CD4-positive, alpha-beta T cell treated with Interleukin-2 at 100 ng/mL for 4 hours (primary cell): ENCODE results near the gene FER.
"Not testable (repeated sequence)": the region's sequence is repeated elsewhere in the genome, so short reads cannot be mapped to it uniquely, and the experiment has no call there.

ENCODE experiments used
- DNase-seq: peaks from one replicate; pipeline ENCODE4 v3.0.0-alpha.2; 2020; ENCODE audit warnings: low spot score

Gene FER

DNA sequence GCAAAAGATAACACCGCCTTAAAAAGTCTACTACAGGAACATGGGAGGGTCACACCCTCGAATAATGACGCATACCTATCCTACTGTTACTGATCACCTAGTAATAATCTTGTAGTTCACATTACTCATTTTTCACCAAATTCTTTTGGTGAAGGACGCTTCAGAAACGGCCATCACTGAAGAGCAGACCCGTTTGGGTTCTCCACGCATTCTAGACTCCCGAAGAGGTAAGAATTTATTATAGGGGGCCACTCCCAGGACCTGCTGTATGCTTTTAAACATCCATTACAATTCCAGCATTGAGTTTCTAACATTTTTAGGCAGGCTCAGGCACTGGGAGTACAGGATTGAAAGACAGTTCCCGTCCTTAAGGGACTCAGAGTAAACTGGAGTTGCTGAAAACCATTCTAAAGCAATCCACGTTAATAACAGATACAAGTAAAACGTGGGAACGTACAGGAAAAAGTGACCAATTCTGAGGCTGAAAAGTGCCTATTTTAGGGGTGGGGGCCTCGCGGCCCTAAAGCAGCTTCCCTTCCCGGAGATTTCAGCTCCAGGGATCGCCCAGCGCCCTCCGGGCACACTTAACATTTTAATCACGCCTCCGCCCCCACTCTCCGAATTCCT is at the start of gene FER:
Gene FER, plus strand, starts transcription at position 124 of the 627 bp plus-strand sequence. CDS start 50,286 bp downstream, outside the sequence.
- peak; percentile 80 for DNase-seq

DNA sequence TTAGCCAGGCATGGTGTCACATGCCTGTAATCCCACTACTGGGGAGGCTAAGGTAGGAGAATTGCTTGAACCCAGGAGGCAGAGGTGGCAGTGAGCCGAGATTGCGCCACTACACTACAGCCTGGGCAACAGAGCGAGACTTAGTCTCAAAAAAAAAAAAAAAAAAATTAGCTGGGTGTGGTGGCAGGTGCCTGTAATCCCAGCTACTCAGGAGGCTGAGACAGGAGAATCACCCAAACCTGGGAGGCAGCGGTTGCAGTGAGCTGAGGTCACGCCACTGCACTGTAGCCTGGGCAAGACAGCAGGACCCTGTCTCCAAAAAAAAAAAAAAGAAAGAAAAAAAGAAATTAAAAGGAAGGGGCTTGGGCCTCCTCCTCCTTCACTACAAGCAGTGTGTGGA is 47.3 kb upstream of the FER start:
- not testable (repeated sequence) for DNase-seq

DNA sequence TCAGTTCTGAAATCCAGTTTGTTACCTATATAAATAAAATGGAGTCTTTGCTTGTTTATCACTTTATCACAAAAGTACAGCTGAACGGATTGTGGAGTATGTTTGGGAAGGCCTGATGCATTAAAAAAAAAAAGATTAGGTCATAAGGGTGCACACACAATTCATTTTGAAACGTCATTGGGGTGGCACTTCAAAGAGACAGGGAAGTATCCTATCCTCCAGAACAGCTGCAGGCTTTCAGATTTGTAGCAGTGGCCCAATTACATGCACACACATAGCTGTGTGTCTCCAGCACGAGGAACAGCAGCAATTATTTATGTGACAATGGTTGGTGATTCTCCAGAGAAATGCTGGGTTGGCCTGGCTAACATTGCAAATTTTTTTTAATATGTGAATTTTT is 46.8 kb upstream of the FER start:
- no peak for DNase-seq

DNA sequence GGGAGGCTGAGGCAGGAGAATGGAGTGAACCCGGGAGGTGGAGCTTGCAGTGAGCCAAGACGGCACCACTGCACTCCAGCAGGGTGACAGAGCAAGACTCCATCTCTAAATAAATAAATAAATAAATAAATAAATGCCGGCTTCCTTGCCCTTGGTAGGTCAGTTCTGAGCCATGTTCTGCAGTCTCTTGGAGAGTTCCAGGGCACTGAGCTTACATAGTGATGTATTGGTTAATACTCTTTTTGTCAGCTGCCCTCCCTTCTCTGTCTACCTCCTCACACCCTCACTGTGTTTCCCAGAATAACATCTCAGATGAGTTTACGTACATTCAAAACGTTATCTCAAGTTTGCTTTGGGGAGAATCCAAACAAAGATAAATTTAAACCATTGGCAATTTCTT is 45.2 kb upstream of the FER start:
- no peak for DNase-seq

DNA sequence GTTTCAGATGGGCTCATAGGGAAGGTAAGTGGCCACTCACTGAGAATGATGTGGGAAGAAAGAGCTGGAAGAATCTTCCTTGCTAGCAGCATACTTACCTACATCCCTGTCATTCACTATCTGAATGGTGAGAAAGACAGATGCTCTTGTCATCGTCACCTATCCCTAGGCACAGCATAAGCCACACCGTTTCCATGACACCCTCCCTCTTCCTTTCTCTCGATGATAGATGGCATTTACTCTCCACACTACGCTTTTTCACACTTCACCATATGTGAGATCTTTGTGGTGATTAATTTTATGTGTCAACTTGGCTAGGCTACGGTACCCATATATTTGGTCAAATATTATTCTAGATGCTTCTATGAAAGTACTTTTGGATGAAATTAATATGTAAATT is 44.4 kb upstream of the FER start:
- no peak for DNase-seq

DNA sequence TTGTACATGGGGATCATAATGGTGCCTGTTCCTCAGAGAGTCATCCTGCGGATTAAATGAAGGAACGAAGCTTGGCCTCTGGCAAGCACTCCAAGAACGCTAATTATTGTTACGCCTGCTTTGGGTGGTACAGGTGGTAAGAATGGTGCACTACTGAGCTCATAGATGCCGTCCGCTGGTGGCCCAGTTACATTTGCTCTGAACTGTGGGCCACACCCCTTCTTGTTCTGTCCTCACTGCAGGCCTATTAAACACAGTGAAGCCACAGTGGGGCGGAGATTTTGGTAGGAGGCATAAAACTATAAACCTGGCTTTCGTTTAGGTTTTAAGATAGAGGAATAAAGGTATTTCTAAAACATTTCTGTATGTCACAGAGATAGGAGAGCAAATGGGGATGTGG is 40.6 kb upstream of the FER start:
- DNase-seq: no peak

DNA sequence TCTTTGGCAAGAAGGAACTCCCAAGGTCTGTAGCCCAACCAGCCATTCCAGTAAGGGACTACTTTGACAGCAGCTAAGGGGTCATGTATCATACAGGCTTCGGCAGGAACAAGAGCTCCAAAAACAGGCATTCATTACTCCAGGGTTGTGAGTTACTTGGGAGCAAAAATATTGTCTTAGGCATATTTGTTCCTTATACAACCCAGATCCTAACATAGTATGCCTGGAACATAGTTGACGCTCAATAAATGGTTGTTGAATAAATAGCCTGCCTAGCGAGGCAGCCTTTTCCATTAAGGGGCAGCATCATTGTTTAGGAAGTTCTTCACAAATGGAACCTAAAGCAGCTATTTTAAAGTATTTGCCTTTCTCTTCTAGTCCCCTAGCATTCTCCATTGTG is 35.8 kb upstream of the FER start:
- DNase-seq: no peak

DNA sequence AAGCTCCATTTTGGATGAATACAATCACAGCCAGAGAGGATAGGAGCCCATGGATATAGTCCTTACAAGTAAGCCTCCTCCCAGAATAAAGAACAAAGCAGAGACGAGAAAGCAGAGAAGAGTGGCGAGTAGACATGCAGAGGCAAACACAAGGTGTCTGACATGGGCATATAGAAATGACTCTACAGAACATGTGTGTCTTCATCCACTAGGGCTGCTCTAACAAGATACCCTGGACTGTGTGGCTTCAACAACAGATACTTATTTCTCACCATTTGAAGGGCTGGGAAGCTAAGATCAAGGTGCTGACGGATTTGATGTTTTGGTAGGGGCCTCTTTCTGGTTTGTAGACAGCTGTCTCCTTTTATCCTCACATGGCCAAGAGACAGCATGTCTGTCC is 32.3 kb upstream of the FER start:
- no peak for DNase-seq

DNA sequence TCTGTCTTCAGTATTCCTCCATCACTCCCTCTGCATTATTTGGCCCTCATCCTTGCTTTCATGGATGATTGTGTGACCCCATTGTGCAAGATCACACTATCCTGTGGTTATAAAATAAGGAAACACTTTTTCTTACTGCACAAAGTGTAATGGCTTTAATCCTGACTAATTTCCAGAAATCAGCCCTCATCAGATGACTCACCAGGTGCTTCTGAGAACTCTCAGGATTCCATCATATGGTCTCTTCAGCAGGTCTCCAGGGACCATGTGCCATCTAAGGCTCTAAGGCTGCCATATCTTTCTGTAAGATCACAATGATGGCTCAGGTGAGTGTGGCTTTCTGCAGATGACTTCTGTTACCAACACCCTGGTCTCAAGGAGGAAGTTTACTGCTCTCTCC is 27.3 kb upstream of the FER start:
- no peak for DNase-seq

DNA sequence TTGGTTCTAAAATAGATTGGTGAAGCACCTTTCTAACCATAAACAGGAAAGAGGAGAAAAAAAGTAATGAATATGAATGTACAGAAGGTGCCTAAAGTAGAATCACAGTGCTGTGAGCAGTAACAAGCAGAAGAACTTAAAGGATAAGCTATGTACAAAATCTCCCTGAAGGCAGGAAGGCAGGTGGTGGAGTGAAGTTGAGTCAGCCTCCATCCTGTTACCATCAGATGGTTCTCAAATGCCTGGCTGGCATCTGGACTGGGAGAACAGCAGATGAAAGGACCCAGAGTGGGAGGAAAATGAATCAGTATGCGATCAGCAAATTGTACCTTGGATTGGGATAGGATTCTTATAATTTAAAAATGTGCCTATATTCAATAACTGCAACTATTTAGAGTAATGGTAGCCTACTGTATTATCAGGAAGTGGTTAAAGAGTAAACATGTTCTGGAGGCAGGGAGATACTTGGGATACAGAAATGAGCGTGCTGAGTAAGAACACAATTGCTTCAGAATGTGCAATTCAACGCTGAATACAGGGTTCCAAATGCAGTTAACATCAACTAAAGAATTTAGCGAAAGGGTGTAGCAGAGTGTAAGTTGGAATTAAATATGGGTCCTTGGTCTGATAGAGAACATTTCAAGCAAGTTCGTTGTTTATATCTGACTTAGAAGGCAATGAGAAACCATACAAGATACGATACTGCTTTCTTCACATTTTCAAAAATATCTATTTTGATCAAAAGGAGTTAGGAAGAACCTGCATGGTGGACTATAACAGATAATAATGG is 21.1 kb upstream of the FER start:
- DNase-seq: no peak

DNA sequence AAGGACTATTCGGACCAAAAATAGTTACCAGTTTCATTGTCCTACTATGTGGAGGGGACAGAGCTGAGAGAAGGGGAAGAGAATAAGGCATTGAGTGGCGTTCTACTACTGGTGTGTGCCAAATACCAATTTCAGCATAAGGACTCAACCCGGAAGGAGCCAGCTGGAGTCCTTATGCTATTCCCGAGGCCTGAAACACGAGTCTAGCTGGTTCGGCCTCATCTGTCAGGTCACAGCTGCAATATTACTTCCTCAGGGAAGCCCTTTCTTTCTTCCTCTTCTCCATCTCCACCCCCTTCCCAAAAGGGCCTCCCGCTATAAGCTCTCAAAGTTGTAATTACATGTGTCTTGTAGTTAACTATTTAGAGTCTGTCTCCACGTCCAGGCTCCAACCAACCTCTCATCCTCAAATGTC is 20.5 kb upstream of the FER start:
- no peak for DNase-seq

DNA sequence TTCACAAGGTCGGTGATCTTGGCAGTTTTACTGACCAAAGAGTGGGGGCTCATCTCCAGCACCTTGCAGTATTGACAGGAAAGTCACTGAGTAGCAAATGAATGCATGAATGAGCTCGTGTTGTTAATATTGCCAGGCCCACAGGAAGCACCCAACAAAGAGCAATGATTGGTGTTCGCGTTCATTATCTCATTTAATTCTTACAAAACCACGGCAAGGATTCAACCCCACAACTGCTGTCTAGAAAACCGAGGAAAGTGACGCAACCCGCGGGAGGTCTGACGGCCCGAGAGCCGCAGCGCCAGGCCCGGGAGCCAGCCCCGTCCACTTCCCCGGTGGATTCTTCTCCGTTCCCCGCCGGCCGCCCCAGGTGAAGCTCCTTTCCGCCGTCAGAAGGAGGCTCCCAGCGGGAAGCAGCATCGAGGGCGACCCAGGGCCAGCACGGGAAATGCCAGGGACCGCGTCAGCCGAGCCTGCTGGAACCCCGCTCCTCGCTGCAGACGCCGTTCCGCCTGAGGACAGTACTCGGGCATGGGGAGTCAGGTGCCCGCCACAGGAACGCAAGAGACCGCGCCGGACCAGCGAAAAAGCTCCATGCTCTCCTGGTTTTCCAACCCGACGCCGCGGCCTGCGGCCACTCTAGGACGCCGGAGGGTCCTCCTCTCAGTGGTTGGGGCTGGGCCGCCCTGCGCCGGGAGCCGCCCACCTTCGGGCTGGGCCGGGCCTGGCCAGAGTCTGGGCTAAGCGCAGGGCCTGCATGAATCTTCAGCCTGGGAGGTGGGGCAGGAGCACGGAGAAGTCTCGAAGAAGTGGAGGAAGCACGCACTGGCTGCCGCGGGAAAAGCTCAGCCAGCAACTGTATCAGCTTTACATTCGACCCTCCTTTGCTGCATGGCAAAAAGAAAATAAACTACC is 19.8 kb upstream of the FER start:
- peak; percentile 47 for DNase-seq

DNA sequence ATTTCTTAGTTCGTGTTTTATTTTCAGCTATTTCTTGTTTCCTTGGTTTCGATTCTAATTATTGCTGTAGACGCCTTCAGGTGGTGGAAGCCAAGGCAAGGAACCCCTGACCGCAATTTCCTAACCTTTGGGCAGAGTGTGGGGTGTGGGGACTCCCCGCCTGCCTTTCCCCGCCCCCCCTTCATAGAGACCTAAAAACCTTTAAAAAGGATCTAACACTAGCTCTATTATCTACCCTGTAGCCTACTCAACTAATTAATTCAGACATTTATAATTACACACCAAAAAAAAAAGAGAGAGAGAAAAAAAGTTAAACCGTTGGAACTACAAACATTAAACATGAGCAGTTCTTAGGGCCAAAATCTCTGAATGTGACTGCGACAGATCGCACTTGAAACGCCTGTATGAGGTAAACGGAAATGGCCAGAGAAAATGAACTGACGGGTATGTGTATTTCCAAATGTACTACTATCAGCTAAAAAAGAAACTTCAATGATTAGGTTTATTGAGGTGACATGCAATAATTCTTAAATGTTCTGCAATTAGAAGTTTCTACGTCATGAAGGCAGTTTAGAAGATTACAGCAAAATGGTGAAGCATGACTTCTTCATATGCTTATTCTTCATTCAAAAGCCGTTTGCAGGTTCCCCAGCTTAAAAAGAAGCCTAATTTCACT is 19.0 kb upstream of the FER start:
- DNase-seq: peak; percentile 49

DNA sequence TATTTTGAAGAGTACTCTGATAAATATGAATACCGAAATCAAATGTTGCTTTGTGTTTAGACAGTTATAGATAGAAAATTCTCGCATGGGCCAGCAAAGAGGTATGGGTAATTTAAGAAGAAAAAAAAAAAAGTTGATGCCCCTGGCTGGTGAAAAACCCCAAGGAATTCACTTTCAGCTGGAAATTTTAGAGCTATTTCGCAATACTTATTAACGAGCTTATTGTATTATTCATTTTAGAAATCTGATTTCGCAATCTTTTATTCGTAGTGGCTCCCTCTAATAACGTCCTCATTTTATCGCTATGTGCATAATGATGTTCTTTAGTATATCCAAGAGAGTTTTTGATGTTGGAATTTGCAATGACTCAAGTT is 18.5 kb upstream of the FER start:
- no peak for DNase-seq

DNA sequence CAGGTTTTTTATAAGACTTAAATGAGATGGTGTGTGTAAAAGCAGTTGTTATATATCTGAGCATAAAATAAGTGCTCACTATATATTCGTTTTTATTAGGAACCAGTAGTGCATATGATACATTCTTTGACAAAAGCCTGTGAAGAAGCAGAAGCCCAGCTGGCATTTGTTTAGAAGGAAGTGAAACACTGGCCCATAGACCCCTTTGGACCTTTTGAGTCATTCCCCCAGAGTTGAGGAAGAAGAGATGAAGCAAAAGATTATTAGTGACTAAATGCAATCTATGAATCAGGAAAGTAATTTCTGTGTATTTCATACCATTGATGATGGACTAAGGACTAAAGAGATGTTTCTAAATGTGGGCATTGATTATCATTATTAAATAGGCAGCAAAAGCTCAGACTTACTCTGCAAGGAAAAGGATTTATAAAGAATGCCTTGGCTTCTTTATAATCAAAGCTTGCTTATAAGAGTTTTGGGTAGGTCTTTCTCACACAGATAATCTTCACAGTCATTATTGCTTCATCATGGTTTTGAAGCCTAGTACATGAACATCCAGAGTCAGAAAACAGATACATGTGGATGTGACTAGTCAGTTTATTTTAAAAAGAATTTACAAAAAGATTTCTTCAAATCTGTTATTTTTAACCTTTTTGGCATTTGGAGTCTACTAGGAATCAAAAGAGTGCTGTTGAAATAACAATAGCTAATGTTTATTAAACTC is 16.9 kb upstream of the FER start:
- DNase-seq: no peak

DNA sequence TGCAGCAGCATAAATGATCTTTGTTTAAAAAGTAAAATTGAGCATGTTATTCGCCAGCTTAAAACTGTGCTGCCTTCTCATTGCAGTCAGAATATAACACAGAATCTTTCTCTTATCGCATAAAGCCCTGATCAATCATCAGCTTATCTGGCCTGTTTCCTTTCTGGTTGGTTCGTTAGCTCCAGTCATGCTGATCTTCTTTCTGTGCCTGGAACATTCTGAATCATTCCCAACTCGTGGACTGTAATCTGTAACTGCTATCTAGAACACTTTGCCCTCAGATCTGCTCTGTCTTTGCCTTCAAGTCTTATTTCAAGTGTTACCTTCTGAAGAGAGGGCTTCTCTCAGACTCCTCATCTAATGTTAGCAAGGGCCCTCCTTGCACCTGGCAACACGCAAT is 11.9 kb upstream of the FER start:
- no peak for DNase-seq

DNA sequence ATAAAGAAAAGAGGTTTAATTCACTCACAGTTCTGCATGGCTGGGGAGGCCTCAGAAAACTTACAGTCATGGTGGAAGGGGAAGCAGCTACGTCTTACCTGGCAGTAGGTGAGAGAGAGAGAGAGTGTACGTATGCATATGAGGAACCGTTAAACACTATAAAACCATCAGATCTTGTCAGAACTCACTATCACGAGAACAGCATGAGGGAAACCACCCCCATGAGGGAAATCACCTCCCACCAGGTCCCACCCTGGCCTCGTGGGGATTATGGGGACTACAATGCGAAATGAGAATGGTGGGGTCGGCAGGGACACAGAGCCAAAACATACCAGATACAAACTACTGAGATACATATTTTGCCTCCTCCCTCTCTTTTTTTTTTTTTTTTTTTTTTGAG is 10.8 kb upstream of the FER start:
- DNase-seq: no peak

DNA sequence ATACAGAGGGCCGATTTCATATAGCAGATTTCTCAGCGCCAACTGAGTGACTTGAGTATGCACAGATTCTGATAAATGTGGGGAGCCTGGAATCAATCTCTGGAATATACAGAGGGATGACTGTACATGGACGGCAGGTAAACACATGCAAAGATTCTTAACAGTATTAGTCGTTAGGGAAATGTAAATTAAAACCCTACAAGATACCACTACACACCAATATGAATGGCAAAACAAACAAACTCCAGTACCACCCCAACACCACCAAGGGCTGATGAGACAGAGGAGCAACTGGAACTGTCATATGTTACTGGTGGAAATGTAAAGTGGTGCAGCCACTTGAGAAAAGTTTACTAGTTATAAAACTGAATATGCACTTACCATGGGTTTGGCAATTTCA is 8.3 kb upstream of the FER start:
- no peak for DNase-seq

DNA sequence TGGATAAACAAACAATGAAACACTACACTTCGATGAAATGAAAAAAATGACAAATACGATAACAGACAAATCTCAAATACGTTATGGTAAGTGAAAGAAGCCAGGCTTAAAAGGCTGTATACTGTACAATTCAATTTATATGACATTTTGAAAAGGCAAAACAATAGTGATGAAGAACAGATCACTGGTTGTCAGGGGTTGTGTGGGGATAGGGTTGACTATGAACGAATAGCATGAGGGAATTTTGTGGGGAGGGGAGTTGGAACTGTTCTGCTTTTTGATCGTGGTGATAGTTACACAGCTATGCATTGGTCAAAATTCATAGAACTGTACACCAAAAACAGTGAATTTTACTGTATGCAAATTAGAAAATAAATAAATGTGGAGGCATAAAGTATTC is 7.8 kb upstream of the FER start:
- no peak for DNase-seq

DNA sequence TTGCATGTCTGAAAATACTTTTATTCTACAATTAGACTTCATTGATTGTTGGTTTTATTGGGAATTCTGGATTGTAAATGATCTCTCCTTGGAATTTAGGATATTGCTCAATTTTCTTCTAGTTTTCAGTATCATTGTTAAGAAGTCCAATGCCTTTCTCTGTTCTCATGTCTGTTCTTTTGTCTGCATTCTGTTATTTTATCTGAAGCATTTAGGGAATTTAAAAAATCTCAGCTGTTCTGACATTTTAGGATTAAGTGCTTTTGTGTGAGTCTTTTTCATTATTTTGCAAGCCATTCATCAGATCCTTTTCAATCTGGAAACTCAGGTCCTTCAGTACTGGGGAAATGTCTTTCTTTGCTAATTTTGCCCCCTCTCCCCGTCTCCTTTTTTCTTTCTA is 4.4 kb upstream of the FER start:
- no peak for DNase-seq

DNA sequence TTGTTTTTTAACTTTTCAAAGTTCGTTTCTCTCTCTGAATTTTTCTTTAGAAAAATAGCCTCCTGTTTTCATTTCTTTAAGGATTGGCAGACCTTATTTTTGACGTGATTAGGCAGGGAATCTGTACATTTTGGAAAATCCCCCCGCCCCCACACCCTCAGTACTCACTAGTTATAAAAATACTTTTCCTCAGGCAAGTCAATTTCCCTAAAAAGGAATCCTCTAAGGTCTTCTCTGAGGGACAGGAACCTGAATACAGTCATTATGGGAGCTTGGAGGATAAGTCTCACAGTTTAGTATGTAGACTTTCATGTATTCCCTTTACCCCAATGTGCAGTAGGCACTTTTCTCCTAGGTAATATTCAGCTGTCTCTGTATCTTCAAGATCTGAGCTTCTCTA is 3.9 kb upstream of the FER start:
- DNase-seq: no peak
